Fibroblast of skin of left quadriceps (primary cell): ENCODE measurements around the gene NPHP1.
"Not testable (repeated sequence)": the region's sequence is repeated elsewhere in the genome, so short reads cannot be mapped to it uniquely, and the experiment has no call there.

ENCODE experiments used
- DNase-seq, 2 experiments: peaks; one replicate each; pipeline ENCODE4 v3.0.0-alpha.2; 2013; ENCODE audit warnings: low read depth in 2 of 2

The NPHP1 gene

GRCh38 chr2:110198016-110198415, 6.8 kb downstream of the NPHP1 start:
- DNase-seq, result no peak

- no peak for DNase-seq
Measured at GRCh38 chr2:110197452-110197851, 7.4 kb downstream of the NPHP1 start.

GRCh38 chr2:110190169-110190568, 14.6 kb downstream of the NPHP1 start:
- not testable (repeated sequence) for DNase-seq

- DNase-seq, result no peak
Measured at GRCh38 chr2:110182449-110182848, 22.4 kb downstream of the NPHP1 start.

- DNase-seq, result no peak
Measured at GRCh38 chr2:110180036-110180435, 24.8 kb downstream of the NPHP1 start.

GRCh38 chr2:110173523-110173922, 31.3 kb downstream of the NPHP1 start:
- peak in 1 of 2 experiments; percentile 14 for DNase-seq

GRCh38 chr2:110172506-110172905, 32.3 kb downstream of the NPHP1 start:
- no peak for DNase-seq

GRCh38 chr2:110170102-110170501, 34.7 kb downstream of the NPHP1 start:
- no peak for DNase-seq

- peak in 1 of 2 experiments; percentile 12 for DNase-seq
Measured at GRCh38 chr2:110167326-110168000, 37.4 kb downstream of the NPHP1 start.

GRCh38 chr2:110166266-110166665, 38.5 kb downstream of the NPHP1 start:
- DNase-seq, result no peak

- DNase-seq, result peak; percentile 44 to 45
Measured at GRCh38 chr2:110157153-110157793, 47.5 kb downstream of the NPHP1 start.

- not testable (repeated sequence) for DNase-seq
Measured at GRCh38 chr2:110154828-110155227, 50.0 kb downstream of the NPHP1 start.

GRCh38 chr2:110154188-110154587, 50.6 kb downstream of the NPHP1 start:
- not testable (repeated sequence) for DNase-seq

- DNase-seq, result no peak
Measured at GRCh38 chr2:110153416-110153815, 51.4 kb downstream of the NPHP1 start.

- no peak for DNase-seq
Measured at GRCh38 chr2:110152943-110153342, 51.9 kb downstream of the NPHP1 start.

- DNase-seq, result peak; percentile 48 to 54
Measured at GRCh38 chr2:110149330-110150220, 55.2 kb downstream of the NPHP1 start.

GRCh38 chr2:110146945-110147332, 57.9 kb downstream of the NPHP1 start:
- DNase-seq, result no peak

GRCh38 chr2:110146183-110146944, 58.4 kb downstream of the NPHP1 start:
- DNase-seq, result no peak

- DNase-seq, result no peak
Measured at GRCh38 chr2:110143982-110144381, 60.8 kb downstream of the NPHP1 start.

- no peak for DNase-seq
Measured at GRCh38 chr2:110140401-110140800, 64.4 kb downstream of the NPHP1 start.

GRCh38 chr2:110134025-110134424, 70.8 kb downstream of the NPHP1 start:
- no peak for DNase-seq

GRCh38 chr2:110131166-110131565, 73.6 kb downstream of the NPHP1 start:
- DNase-seq, result no peak
